ENCODE data around the gene PRPF8. TPM values are rescaled to one million over a fixed set of nuclear protein-coding genes. Genes with fewer than 3 reads are reported as not detected.

The PRPF8 gene
- total and polyA plus RNA-seq, 2 of the 8 experiments (the other 6 are each of a cell fraction or from before 2014, with no cell fraction given), result 329 to 337 TPM

DNA sequence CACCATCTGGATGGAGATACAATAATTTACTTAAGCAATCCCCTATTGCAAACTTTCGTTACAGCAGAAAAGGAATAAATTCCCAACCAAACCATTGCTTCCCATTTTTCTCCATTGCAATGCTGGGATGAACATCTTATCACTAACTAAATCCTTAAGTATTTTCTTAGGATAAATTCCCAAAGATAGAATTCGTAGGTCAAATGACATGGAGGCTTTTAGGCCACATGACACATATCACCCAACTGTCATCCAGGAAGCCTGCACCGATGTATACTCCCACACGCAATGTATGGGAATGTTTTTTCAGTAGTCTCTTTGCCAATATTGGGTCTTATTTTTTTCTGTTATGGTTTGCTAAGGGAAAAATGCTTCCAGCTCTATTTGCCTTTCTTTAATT is 27.1 kb upstream of the PRPF8 start:
- Histone ChIP-seq H2BK120ac (replicated peaks; ENCODE audit: low read depth, low read length) (no peak overlapping the region), H3K4me2 (ENCODE audit: insufficient read depth in 1 of 2, low read depth in 2 of 2, low read length in 2 of 2) (no peak overlapping the region; a peak in 1 of 4 replicates), H3K27ac (ENCODE audit: low read depth, low read length) (no peak overlapping the region), H2AFZ (ENCODE audit: low read length) (no peak overlapping the region), H4K8ac (ENCODE audit: extremely low read depth, insufficient read depth, low read length) (no peak overlapping the region), H3K23me2 (ENCODE audit: low read depth, low read length) (peaks cover 20% of the 10 kb centered on the region; the same call in 1 of the 2 replicates), H2AK5ac (ENCODE audit: low read depth, low read length) (no peak overlapping the region), H3K79me1 (ENCODE audit: low read depth, low read length) (peaks cover 7% of the 10 kb centered on the region; the same call in 1 of the 2 replicates), H2BK15ac (ENCODE audit: low read length) (no peak overlapping the region), H3K27me3 (replicated peaks in 1 of 4; ENCODE audit: control insufficient read depth in 3 of 4, extremely low read depth in 1 of 4, insufficient read depth in 3 of 4, low read length in 3 of 4) (peaks cover 0 to 2% (median 0%) of the 10 kb centered on the region in 4 experiments; a peak in 2 of 7 replicates), H3K79me2 (ENCODE audit: control insufficient read depth in 1 of 2, insufficient read depth in 2 of 2, low read length in 2 of 2) (no peaks in the 10 kb centered on the region), H2BK12ac (ENCODE audit: low read depth, low read length) (no peak overlapping the region), H4K5ac (ENCODE audit: insufficient read length, low read depth, low read length) (no peak overlapping the region), H3K4me3 (ENCODE audit: extremely low read depth in 1 of 4, insufficient read depth in 2 of 4, low read depth in 3 of 4, low read length in 4 of 4) (no peak overlapping the region), H3K14ac (ENCODE audit: insufficient read length) (no peak overlapping the region), H3K4me1 (replicated peaks in 1 of 4; ENCODE audit: control insufficient read depth in 3 of 4, insufficient read depth in 4 of 4, low read length in 3 of 4) (peaks cover 0 to 19% (median 15%) of the 10 kb centered on the region in 4 experiments; a peak in 6 of 7 replicates), H3K18ac (ENCODE audit: extremely low read depth, low read length) (no peak overlapping the region), H3K4ac (replicated peaks; ENCODE audit: insufficient read length, low read depth, low read length) (no peak overlapping the region), H3K36me3 (ENCODE audit: control insufficient read depth in 2 of 4, insufficient read depth in 4 of 4, low read length in 3 of 4) (no peaks in the 10 kb centered on the region), H4K20me1 (replicated peaks in 1 of 2; ENCODE audit: control insufficient read depth in 1 of 2, insufficient read depth in 2 of 2, low read length in 2 of 2) (peaks cover 0 to 7% of the 10 kb centered on the region in 2 experiments), H3K9me3 (ENCODE audit: insufficient read depth in 2 of 2, low read depth in 1 of 2, low read length in 1 of 2) (no peaks in the 10 kb centered on the region), H2BK20ac (ENCODE audit: low read length) (no peak overlapping the region), H4K91ac (replicated peaks; ENCODE audit: insufficient read length, low read length) (no peak overlapping the region), H3K56ac (replicated peaks; ENCODE audit: insufficient read length, low read depth, low read length) (no peak overlapping the region), H2BK5ac (ENCODE audit: low read depth, low read length) (no peak overlapping the region), H3K9ac (replicated peaks in 1 of 4; ENCODE audit: extremely low read depth in 1 of 4, low read depth in 3 of 4, low read length in 3 of 4) (no peak overlapping the region), H3K23ac (ENCODE audit: insufficient read length) (no peak overlapping the region)
- TF ChIP-seq TCF12 (IDR thresholded peaks at IDR 0.05; ENCODE audit: low read depth, low read length) (no peak), EZH2 (IDR thresholded peaks at IDR 0.05; ENCODE audit: low read depth, low read length, severe bottlenecking) (no peak), FOSL1 (IDR thresholded peaks at IDR 0.05; ENCODE audit: insufficient read depth, low read depth, low read length) (no peak), EP300 (IDR thresholded peaks at IDR 0.05; ENCODE audit: borderline replicate concordance in 1 of 2, low read depth in 2 of 2, low read length in 2 of 2) (no peak), SAP30 (IDR thresholded peaks at IDR 0.05; ENCODE audit: insufficient read depth, insufficient replicate concordance, low read length) (peak; percentile 32), POLR2AphosphoS5 (IDR thresholded peaks at IDR 0.05; ENCODE audit: low read depth, low read length) (no peak)
- DNase-seq (ENCODE audit: low read depth in 1 of 2, low spot score in 2 of 2) (no peak), FAIRE-seq (no peak)
- WGBS, 2 experiments (ENCODE audit: extremely low coverage in 1 of 2, insufficient coverage in 1 of 2, insufficient read length in 1 of 2, insufficient replicate concordance in 2 of 2, low coverage in 1 of 2, low lambda C conversion rate in 2 of 2, missing lambda C conversion rate in 1 of 2), result 90% methylated on average over 4 of the region's 4 CpGs; no CpG with 5 or more reads in 1 of the 2 experiments
- ChIA-PET CTCF (ENCODE audit: partially characterized antibody) (no interaction called here), POLR2A (ENCODE audit: partially characterized antibody) (interaction anchor here (1.5 kb wide), 1 partner anchor 15 kb away, joined by 4 read pairs; no protein-coding TSS in a partner anchor)
